ENCODE data around the gene C10orf105. TPM values are rescaled to one million over a fixed set of nuclear protein-coding genes. Genes with fewer than 3 reads are reported as not detected.
A peak's percentile ranks its signal among the peaks of the same experiment; 100 is the strongest.

C10orf105 gene
- total and polyA plus RNA-seq, 2 of the 13 experiments (the other 11 are each of a cell fraction or from before 2014, with no cell fraction given): not detected

GRCh38 chr10:71754562-71754961 lies 35.0 kb upstream of the C10orf105 start (continued):
- TF ChIP-seq, protein P1, sequence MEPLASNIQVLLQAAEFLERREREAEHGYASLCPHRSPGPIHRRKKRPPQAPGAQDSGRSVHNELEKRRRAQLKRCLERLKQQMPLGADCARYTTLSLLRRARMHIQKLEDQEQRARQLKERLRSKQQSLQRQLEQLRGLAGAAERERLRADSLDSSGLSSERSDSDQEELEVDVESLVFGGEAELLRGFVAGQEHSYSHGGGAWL (CRISPR knock-in tag; IDR thresholded peaks at IDR 0.05): no peak
- TF ChIP-seq ZNF513 (CRISPR knock-in tag; conservative IDR thresholded peaks at IDR 0.05) (no peak), ZNF335 (CRISPR knock-in tag; IDR thresholded peaks at IDR 0.05) (no peak)

DNA sequence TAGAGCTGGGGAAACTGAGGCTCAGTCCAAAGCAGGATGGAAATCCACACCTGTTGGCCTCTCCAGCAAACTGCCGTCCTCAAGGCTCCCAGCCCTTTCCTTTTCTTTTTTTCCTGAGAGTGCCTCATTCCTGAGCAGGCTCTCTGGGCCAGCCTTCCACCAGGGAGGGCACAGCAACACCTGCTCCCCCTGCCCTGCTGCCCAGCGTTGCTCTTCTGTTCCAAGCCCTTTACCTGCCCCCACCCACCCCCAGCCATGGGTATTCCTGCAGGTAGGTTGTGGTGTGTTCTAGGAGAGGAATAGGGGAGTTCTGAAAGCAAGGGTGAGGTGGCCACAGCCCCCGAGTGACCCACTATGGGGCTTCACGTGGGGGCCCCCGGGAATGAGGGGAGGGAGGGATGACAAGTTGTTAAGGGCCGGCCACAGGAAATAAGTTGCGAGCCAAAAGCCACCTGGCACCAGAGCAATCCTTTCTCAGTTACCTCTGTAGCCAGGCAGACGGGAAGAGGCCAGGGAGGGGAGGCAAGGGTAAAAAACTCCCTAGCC lies 34.5 kb upstream of the C10orf105 start:
- FAIRE-seq: no peak
- Histone ChIP-seq H4K20me1 (ENCODE audit: insufficient read depth, low read length) (no peaks in the 10 kb centered on the region), H3K9ac (ENCODE audit: insufficient read depth, low read depth, low read length) (no peak overlapping the region), H3K27ac (ENCODE audit: extremely low read length, insufficient read depth, low read length) (no peak overlapping the region), H3K9me3 (ENCODE audit: low read length) (no peaks in the 10 kb centered on the region), H3K79me2 (ENCODE audit: insufficient read depth, low read length) (no peaks in the 10 kb centered on the region), H3K27me3 (ENCODE audit: control insufficient read depth in 1 of 2, insufficient read depth in 2 of 2, low read length in 2 of 2) (peaks cover 3 to 33% of the 10 kb centered on the region in 2 experiments; a peak in 3 of 5 replicates), H3K4me2 (ENCODE audit: low read depth, low read length) (0 out of 2 replicates have a peak overlapping the region, but pooled peaks have one; percentile 53), H3K36me3 (replicated peaks in 1 of 2; ENCODE audit: control insufficient read depth in 1 of 2, insufficient read depth in 2 of 2, low read length in 2 of 2) (no peaks in the 10 kb centered on the region), H3K4me1 (ENCODE audit: insufficient read depth, low read length) (peaks cover 64% of the 10 kb centered on the region), H2AFZ (ENCODE audit: low read length) (no peak overlapping the region), H3K4me3 (replicated peaks in 1 of 3; ENCODE audit: insufficient read depth in 1 of 3, low read depth in 2 of 3, low read length in 3 of 3) (no peak overlapping the region)
- ChIA-PET POLR2A (no interaction called here), CTCF (ENCODE audit: low intra/inter-chr PET ratio, low total read pairs) (no interaction called here)
- in situ Hi-C loops (cut with HindIII; ENCODE audit: extremely low pct_ligation_motif_present, low pct_unique_long_range_greater_than_20kb) (no loop called here), intact Hi-C loops (cut with micrococcal nuclease; ENCODE audit: unreplicated experiment) (no loop called here)
- DNase-seq (ENCODE audit: low spot score): no peak
- ATAC-seq: no peak
- 39% methylated on average over 8 of the region's 8 CpGs for WGBS (ENCODE audit: low lambda C conversion rate)
- no TSS peak for BruUV-seq (replicated peaks)
- TF ChIP-seq RNF2 (conservative IDR thresholded peaks at IDR 0.05; ENCODE audit: low read depth) (no peak), KIAA2018 (CRISPR knock-in tag; IDR thresholded peaks at IDR 0.05; ENCODE audit: borderline replicate concordance) (no peak), DNMT3B (CRISPR knock-in tag; conservative IDR thresholded peaks at IDR 0.05) (no peak), ZFP91 (CRISPR knock-in tag; IDR thresholded peaks at IDR 0.05; ENCODE audit: borderline replicate concordance) (no peak), ZNF484 (CRISPR knock-in tag; IDR thresholded peaks at IDR 0.05; ENCODE audit: borderline replicate concordance, low read depth) (no peak)
